ENCODE measurements around the gene UMPS. TPM values are rescaled to one million over a fixed set of nuclear protein-coding genes. Genes with fewer than 3 reads are reported as not detected.
"Not testable (repeated sequence)": the region's sequence is repeated elsewhere in the genome, so short reads cannot be mapped to it uniquely, and the experiment has no call there.

UMPS gene
- total RNA-seq, 1 donor, result 28.6 TPM

GRCh38 chr3:124751501-124751900, 21.2 kb downstream of the UMPS start:
- TF ChIP-seq, protein P1, sequence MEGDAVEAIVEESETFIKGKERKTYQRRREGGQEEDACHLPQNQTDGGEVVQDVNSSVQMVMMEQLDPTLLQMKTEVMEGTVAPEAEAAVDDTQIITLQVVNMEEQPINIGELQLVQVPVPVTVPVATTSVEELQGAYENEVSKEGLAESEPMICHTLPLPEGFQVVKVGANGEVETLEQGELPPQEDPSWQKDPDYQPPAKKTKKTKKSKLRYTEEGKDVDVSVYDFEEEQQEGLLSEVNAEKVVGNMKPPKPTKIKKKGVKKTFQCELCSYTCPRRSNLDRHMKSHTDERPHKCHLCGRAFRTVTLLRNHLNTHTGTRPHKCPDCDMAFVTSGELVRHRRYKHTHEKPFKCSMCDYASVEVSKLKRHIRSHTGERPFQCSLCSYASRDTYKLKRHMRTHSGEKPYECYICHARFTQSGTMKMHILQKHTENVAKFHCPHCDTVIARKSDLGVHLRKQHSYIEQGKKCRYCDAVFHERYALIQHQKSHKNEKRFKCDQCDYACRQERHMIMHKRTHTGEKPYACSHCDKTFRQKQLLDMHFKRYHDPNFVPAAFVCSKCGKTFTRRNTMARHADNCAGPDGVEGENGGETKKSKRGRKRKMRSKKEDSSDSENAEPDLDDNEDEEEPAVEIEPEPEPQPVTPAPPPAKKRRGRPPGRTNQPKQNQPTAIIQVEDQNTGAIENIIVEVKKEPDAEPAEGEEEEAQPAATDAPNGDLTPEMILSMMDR (IDR thresholded peaks at IDR 0.05; ENCODE audit: insufficient read depth, low read length), result no peak
- DNase-seq (ENCODE audit: low read depth), result no peak
- no peak overlapping the region for H3K4me3 ChIP-seq (ENCODE audit: low read depth, low read length)

GRCh38 chr3:124752051-124752450, 21.8 kb downstream of the UMPS start:
- TF ChIP-seq, protein P1 (IDR thresholded peaks at IDR 0.05; ENCODE audit: insufficient read depth, low read length), result no peak

GRCh38 chr3:124757926-124758325, 27.7 kb downstream of the UMPS start:
- not testable (repeated sequence) for H3K4me3 ChIP-seq (ENCODE audit: low read depth, low read length); DNase-seq (ENCODE audit: low read depth)

More at GRCh38 chr3:124752051-124752450, 21.8 kb downstream of the UMPS start:
- H3K4me3 ChIP-seq (ENCODE audit: low read depth, low read length), result no peak overlapping the region
- no peak for DNase-seq (ENCODE audit: low read depth)

DNA sequence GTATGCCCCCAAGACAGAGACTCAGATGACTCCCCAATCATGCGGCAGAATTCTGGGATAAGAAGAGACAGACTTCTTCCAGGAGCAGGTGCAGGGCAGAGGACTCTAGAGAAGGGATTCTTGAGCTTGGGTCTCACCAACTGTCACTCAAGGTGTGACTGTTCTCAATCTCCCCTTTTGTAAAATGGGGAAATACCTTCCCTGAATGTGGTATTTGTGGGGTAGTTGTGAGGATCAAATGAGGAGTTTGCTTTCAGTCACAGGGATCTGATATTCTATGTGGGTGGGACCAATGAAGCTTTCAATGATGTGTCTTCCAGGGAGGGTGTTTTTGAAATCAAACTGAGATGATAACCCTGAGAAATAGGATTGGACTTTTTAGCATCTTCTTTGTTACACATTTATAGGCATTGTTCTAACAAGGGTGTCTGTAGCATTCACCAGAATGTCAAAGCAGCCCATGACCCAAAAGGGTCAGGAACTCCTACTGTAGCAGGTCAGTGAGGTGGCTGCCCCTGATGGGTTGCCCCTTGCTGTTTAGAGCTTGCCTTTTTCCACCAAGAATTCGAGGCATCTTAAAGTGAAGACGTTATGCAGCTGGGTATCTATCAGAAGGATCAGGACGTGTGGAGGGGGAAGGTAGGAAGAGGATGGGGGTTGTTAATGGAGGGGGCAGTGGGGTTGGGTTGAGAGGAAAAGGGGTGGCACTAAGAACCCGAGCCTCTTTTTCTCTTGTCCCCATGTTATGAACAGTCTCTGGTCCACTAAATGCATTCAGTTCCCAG, 28.8 kb downstream of the UMPS start:
- TF ChIP-seq, protein P1 (IDR thresholded peaks at IDR 0.05; ENCODE audit: insufficient read depth, low read length), result no peak
- DNase-seq (ENCODE audit: low read depth), result no peak

GRCh38 chr3:124759666-124760401, 29.6 kb downstream of the UMPS start:
- TF ChIP-seq, protein P1 (IDR thresholded peaks at IDR 0.05; ENCODE audit: insufficient read depth, low read length), result no peak
- H3K4me3 ChIP-seq (ENCODE audit: low read depth, low read length), result no peak overlapping the region
- DNase-seq (ENCODE audit: low read depth), result no peak

More for the DNA sequence above, 28.8 kb downstream of the UMPS start:
- no peak overlapping the region for H3K4me3 ChIP-seq (ENCODE audit: low read depth, low read length)

GRCh38 chr3:124760601-124761000, 30.3 kb downstream of the UMPS start:
- H3K4me3 ChIP-seq (ENCODE audit: low read depth, low read length), result no peak overlapping the region
- TF ChIP-seq, protein P1 (IDR thresholded peaks at IDR 0.05; ENCODE audit: insufficient read depth, low read length), result no peak
- peak; percentile 61 for DNase-seq (ENCODE audit: low read depth)

DNA sequence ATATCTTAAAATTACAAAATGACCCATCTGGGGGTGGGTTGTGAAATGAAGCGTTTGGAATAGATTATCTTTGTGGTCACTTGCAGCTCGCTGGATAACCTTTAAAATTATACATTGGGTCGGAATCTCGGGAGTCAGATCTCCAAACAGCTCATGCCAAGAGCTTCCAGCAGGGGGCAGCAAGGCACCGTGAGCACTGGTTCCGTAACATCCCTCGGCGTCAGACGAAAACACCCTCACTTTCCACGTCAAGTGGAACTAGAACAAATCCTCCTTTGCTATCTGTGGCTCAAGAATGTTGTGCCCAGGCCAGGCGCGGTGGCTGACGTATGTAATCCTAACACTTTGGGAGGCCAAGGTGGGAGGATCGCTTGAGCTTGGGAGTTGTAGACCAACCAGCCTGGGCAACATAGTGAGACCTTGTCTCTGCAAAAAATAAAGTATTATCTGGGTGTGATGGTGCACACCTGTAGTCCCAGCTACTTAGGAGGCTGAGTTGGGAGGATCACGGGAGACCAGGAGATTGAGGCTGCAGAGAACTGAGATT, 31.1 kb downstream of the UMPS start:
- H3K4me3 ChIP-seq (ENCODE audit: low read depth, low read length), result no peak overlapping the region
- DNase-seq (ENCODE audit: low read depth), result peak; percentile 97
- TF ChIP-seq, protein P1 (IDR thresholded peaks at IDR 0.05; ENCODE audit: insufficient read depth, low read length), result peak; percentile 97

Measured in fibroblast of the aortic adventitia (primary cell).